Urinary bladder (tissue), 4 donors: ENCODE results near the gene FARS2. TPM values are rescaled to one million over a fixed set of nuclear protein-coding genes. Genes with fewer than 3 reads are reported as not detected.
"Not testable (repeated sequence)": the region's sequence is repeated elsewhere in the genome, so short reads cannot be mapped to it uniquely, and the experiment has no call there.

ENCODE experiments used
- DNase-seq: peaks from one replicate; pipeline ENCODE4 v3.0.0-alpha.2; 2015; ENCODE audit errors: extremely low spot score
- H3K27ac ChIP-seq: one replicate; pipeline ENCODE4 v1.5.1; 2013; ENCODE audit warnings: low read depth, mild to moderate bottlenecking, moderate library complexity
- H3K36me3 ChIP-seq: one replicate; pipeline ENCODE4 v1.6.1; 2013; ENCODE audit warnings: mild to moderate bottlenecking, moderate library complexity; ENCODE audit not compliant: insufficient read depth
- H3K4me1 ChIP-seq: one replicate; pipeline ENCODE4 v1.6.1; 2013; ENCODE audit warnings: mild to moderate bottlenecking, moderate library complexity; ENCODE audit not compliant: insufficient read depth
- H3K4me3 ChIP-seq: one replicate; pipeline ENCODE4 v1.5.1; 2013; ENCODE audit warnings: low read depth, low read length
- whole genome bisulfite sequencing: extraction: QIAGEN DNeasy Blood & Tissue Kit; methylation state at CpG from one replicate; pipeline ENCODE4 v1.1.7; 2013; 5-methylcytosine and 5-hydroxymethylcytosine counted together
- polyA plus RNA-seq: library from polyadenylated mRNA; stranded (reverse); fragments of 200-250 nt; gene quantifications from one replicate; pipeline ENCODE4 v1.2.3, GENCODE V29; 2013
- total RNA-seq: library from RNA; depleted of rRNA; stranded (reverse); fragments of >200 nt; gene quantifications from one replicate; pipeline ENCODE4 v1.2.3, GENCODE V29; 2014
- donor health status: healthy with polysubstance abuse.
- donor health status: healthy.

FARS2 gene
- total and polyA plus RNA-seq, 2 donors = 13.6 to 23.4 TPM

DNA sequence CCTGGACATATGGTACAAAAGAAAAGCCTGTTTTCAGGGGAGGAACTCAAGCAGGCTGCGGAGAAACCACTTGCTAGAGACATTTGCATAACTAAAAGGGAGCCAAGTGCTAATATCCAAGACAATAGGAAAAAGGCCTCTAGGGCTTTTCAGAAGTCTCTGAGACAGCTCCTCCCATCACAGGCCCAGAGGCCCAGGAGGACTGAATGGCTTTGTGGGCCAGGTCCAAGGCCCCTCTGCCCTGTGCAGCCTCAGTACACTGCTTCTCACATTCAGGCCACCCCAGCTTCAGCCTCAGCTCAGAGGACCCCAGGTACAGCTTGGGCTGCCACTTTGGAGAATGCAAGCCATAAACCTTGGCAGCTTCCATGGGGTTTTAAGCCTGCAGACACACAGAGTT is 545.1 kb downstream of the FARS2 start:
- not testable (repeated sequence) for H3K4me1 ChIP-seq, H3K27ac ChIP-seq, H3K4me3 ChIP-seq, DNase-seq, H3K36me3 ChIP-seq
- WGBS = 93% methylated on average over 1 of the region's 1 CpG

DNA sequence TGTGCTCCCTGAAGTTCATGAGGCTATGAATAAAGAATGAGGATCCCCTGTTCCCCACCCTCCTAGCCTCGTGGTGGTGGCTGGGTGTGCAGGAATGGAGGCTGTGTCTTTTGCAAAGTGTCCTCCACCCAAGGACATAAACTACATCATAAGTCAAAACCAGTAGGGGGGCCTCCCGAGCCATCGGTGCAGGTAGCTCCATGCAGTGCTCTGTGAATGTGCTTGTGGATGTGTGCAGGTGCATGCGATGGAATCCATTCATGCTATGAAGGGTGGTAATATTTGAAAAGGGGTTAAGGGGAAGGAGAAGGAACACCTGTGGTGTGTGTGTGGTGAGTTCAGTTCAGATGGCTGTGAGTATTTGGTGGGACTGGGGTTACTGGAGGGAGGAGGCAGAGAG is 548.1 kb downstream of the FARS2 start:
- WGBS = 85% methylated on average over 4 of the region's 4 CpGs
- Histone ChIP-seq H3K27ac (no peak overlapping the region), H3K4me1 (no peaks in the 10 kb centered on the region), H3K4me3 (no peak overlapping the region), H3K36me3 (no peaks in the 10 kb centered on the region)
- no peak for DNase-seq

DNA sequence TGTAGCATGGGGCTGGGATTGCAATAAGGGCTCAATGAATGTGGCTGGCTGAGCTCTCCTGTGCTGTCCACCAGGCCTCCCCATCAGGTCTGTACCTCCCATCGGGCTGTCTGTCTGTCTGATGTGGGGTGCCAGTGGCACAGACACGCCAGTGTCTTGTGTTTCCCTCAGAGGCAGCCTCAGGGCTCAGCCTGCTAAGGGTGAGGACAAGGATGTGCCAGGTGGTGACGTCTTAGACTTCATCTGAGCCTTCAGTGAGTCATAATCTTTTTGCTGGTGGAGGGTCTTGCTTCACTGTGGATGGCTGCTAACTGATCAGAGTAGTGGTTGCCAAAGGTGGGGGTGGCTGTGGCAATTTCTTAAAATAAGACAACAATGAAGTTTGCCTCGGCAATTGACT is 550.7 kb downstream of the FARS2 start:
- H3K4me1 ChIP-seq = no peaks in the 10 kb centered on the region
- no peak overlapping the region for H3K27ac ChIP-seq
- no peak for DNase-seq
- H3K4me3 ChIP-seq = no peak overlapping the region
- no peaks in the 10 kb centered on the region for H3K36me3 ChIP-seq
- 71% methylated on average over 4 of the region's 4 CpGs for WGBS

DNA sequence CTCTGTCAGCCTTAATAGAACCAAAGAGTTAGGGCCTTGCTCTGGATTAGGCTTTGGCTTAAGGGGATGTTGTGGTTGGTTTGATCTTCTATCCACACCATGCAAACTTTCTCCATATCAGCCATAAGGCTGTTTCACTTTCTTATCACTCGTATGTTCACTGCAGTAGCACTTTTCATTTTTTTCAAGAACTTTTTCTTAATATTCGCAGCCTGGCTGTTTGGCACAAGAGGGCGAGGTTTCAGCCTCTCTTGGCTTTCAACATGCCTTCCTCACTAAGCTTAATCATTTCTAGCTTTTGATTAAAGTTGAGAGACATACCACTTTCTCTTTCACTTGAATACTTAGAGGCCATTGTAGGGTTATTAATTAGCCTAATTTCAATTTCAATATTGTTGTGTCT is 552.3 kb downstream of the FARS2 start:
- Histone ChIP-seq H3K4me1 (no peaks in the 10 kb centered on the region), H3K27ac (no peak overlapping the region), H3K36me3 (no peaks in the 10 kb centered on the region), H3K4me3 (no peak overlapping the region)
- WGBS = 65% methylated on average over 3 of the region's 3 CpGs
- DNase-seq = no peak

DNA sequence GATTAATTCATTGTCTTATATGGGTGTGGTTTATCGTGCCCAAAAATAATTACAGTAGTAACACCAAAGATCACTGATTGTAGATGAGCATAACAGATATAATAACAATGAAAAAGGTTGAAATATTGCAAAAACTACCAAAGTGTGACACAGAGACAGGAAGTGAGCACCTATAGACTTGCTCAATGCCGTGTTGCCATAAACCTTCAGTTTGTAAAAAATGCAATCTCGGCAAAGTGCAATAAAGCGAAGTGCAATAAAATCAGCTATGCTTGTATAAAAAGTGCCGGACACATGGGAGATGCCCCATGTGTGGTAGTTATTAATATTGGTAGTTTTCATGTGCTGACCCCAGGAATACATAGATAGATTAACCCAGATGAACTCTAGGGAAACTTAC is 552.8 kb downstream of the FARS2 start:
- no peak for DNase-seq
- Histone ChIP-seq H3K4me1 (no peaks in the 10 kb centered on the region), H3K4me3 (no peak overlapping the region), H3K27ac (no peak overlapping the region), H3K36me3 (no peaks in the 10 kb centered on the region)
- WGBS = 89% methylated on average over 5 of the region's 5 CpGs

DNA sequence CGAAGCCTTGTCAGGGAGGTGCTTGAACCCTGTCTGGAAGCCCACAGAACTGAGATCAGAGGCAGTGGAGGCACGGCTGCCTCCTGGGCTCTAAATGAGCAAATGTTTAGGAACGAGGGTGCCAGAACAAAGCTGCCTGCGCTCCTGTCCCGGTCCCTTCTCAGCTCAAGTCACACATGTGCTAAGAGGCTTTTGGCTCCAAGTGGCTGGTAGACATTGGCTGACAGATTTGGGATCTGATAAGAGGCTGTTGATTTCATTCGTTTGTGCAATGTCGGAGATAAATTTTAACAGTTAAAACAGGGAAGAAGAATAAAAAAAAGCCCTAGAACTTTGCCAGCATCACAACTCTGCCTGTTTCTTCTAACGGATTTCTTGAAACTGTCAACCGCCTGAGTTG is 553.6 kb downstream of the FARS2 start:
- H3K36me3 ChIP-seq = no peaks in the 10 kb centered on the region
- H3K27ac ChIP-seq = no peak overlapping the region
- 82% methylated on average over 9 of the region's 9 CpGs for WGBS
- H3K4me1 ChIP-seq = no peaks in the 10 kb centered on the region
- H3K4me3 ChIP-seq = no peak overlapping the region
- no peak for DNase-seq

DNA sequence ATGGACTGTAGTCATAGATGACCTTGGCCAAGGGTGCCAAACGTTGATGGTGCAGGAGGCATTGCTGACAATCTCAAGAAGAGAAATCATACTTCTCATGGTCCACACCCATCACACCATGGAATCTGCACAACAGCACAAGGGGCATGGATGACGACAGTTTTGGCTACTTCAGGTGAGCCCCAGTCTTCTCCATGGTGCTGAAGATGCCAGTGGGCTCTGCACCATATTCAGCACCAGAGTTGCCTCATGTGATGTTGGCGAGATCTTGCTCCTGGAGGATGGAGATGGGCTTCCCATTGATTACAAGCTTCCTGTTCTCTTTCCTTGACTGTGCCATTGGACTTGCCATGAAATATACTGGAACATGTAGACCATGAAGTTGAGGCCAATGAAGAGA is 556.6 kb downstream of the FARS2 start:
- no peaks in the 10 kb centered on the region for H3K4me1 ChIP-seq
- 88% methylated on average over 3 of the region's 3 CpGs for WGBS
- H3K36me3 ChIP-seq = no peaks in the 10 kb centered on the region
- H3K4me3 ChIP-seq = no peak overlapping the region
- no peak for DNase-seq
- H3K27ac ChIP-seq = no peak overlapping the region

DNA sequence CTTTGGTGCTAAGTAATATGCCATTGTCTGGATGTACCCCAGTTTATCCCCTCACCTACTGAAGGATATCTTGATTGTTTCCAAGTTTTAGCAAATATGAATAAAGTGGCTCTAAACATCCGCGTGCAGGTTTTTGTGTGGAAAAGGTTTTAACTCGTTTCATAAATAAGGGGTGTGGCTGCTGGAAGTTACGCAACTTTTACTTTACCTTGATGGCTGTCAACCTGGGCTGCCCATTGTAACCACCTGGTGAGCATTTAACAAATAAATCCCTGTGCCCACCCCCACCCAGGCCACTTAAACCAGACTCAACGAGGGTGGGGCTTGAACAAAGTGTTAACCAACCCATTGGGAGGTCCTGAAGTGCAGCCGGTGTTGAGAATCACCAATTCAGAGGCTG is 557.6 kb downstream of the FARS2 start:
- WGBS = 74% methylated on average over 6 of the region's 6 CpGs
- DNase-seq = no peak
- H3K27ac ChIP-seq = no peak overlapping the region
- H3K4me3 ChIP-seq = no peak overlapping the region
- no peaks in the 10 kb centered on the region for H3K4me1 ChIP-seq
- no peaks in the 10 kb centered on the region for H3K36me3 ChIP-seq

Other genes starting within 250 kb of the FARS2 start
- gene PPP1R3G, start 176.2 kb upstream of the FARS2 start, total RNA-seq = 4.7 TPM
- gene PPP1R3G, start 176.2 kb upstream of the FARS2 start, polyA plus RNA-seq = 5.1 TPM
- gene LYRM4, start 563 bp upstream of the FARS2 start, total RNA-seq = 20.6 TPM
- gene LYRM4, start 563 bp upstream of the FARS2 start, polyA plus RNA-seq = 20.8 TPM